Panc1 (cell line): ENCODE results near the gene FILIP1L. TPM values are rescaled to one million over a fixed set of nuclear protein-coding genes. Genes with fewer than 3 reads are reported as not detected.

Source experiments
- ATAC-seq: fragments of 200-7000 bp; cut with Tn5 transposase; 2 replicates; pipeline ENCODE4 v1.9.1; 2020; ENCODE audit warnings: mild to moderate bottlenecking, moderate library complexity
- BruUV-seq: library from RNA; stranded (reverse); fragments of 400-500 nt; replicated peaks from 2 replicates; lab custom pipeline; 2021; lab: Mats Ljungman, UMichigan
- CTCF ChIA-PET: fragments of 300-600 bp; sonication (Branson Sonifier 250); formaldehyde crosslinking; loops from one replicate; lab custom pipeline; 2022; ENCODE audit warnings: antibody characterized with exemption; lab: Charles Lee
- POLR2A ChIA-PET: fragments of 300-600 bp; sonication (Branson Sonifier 250); formaldehyde crosslinking; loops from one replicate; lab custom pipeline; 2022; ENCODE audit warnings: antibody characterized with exemption; lab: Charles Lee
- DNase-seq: peaks from one replicate; pipeline ENCODE4 v3.0.0-alpha.2; 2010; ENCODE audit warnings: low read depth, low spot score
- H3K27ac ChIP-seq: 2 replicates; pipeline ENCODE4 v1.5.1; 2011; ENCODE audit warnings: mild to moderate bottlenecking, low read length, inconsistent platforms
- H3K27me3 ChIP-seq: fragments of 200-500 bp; sonication (Bioruptor generic); 2 replicates; pipeline ENCODE4 v1.6.0; 2014; ENCODE audit warnings: low read length, inconsistent platforms; ENCODE audit not compliant: control insufficient read depth, insufficient read depth
- H3K36me3 ChIP-seq: fragments of 200-500 bp; sonication (Bioruptor generic); 2 replicates; pipeline ENCODE4 v1.5.1; 2014; ENCODE audit warnings: inconsistent platforms, mild to moderate bottlenecking, low read length, moderate library complexity; ENCODE audit not compliant: control insufficient read depth, insufficient read depth
- H3K4me1 ChIP-seq: 2 replicates; pipeline ENCODE4 v1.5.1; 2011; ENCODE audit warnings: inconsistent platforms, mild to moderate bottlenecking, low read length, moderate library complexity; ENCODE audit not compliant: control insufficient read depth, insufficient read depth
- H3K4me3 ChIP-seq, 2 experiments: 2 replicates each; pipeline ENCODE4 v1.5.1; 2011 to 2012; ENCODE audit warnings: low read depth in 2 of 2, low read length in 2 of 2, mild to moderate bottlenecking in 2 of 2, inconsistent platforms in 1 of 2, moderate library complexity in 1 of 2
- H3K9me3 ChIP-seq: fragments of 200-500 bp; sonication (Bioruptor generic); 2 replicates; pipeline ENCODE4 v1.5.1; 2014; ENCODE audit warnings: low read depth, mild to moderate bottlenecking, inconsistent platforms, low read length, moderate library complexity; ENCODE audit not compliant: control insufficient read depth, insufficient read depth
- CTCF ChIP-seq: fragments of 450-650 bp; IDR thresholded peaks from 2 replicates; pipeline ENCODE4 v1.5.1; 2017; ENCODE audit warnings: mild to moderate bottlenecking
- POLR2AphosphoS5 ChIP-seq: IDR thresholded peaks from 2 replicates; pipeline ENCODE4 v1.6.1; 2012; ENCODE audit warnings: mild to moderate bottlenecking, low read depth, low read length, moderate library complexity
- REST ChIP-seq, 2 experiments: IDR thresholded peaks; 2 replicates each; pipeline ENCODE4 v1.6.1; 2011 to 2012; ENCODE audit warnings: low read depth in 2 of 2, control low read depth in 1 of 2, low read length in 1 of 2, mild to moderate bottlenecking in 1 of 2, moderate library complexity in 1 of 2; ENCODE audit not compliant: insufficient read depth in 1 of 2
- SIN3A ChIP-seq: IDR thresholded peaks from 2 replicates; pipeline ENCODE4 v1.6.1; 2012; ENCODE audit warnings: low read depth, mild to moderate bottlenecking, low read length, moderate library complexity, borderline replicate concordance; ENCODE audit not compliant: insufficient read depth
- TCF7L2 ChIP-seq: IDR thresholded peaks from 2 replicates; pipeline ENCODE4 v1.6.1; 2011; ENCODE audit warnings: mild to moderate bottlenecking, low read depth, low read length, inconsistent platforms
- in situ Hi-C: cut with HindIII; loops from 2 replicates; pipeline ENCODE4 v1.10.0; 2016; ENCODE audit warnings: low sequenced_read_pairs, low pct_unique_long_range_greater_than_20kb
- intact Hi-C: fragments of 100-400 bp; cut with micrococcal nuclease; formaldehyde crosslinking; loops from one replicate; pipeline ENCODE4 v1.10.0; 2022; ENCODE audit not compliant: unreplicated experiment
- total RNA-seq: library from RNA; stranded (reverse); gene quantifications from one replicate; pipeline ENCODE4 v1.2.1, GENCODE V29; 2021; ENCODE audit not compliant: unreplicated experiment

Gene FILIP1L
- total RNA-seq, 1 experiment from 2014 or later = 3.2 TPM

- Histone ChIP-seq H3K4me3 (no peak overlapping the region), H3K27ac (no peak overlapping the region), H3K9me3 (no peaks in the 10 kb centered on the region), H3K4me1 (0 out of 2 replicates have a peak, but pooled peaks cover 2% of the 10 kb centered on the region), H3K36me3 (no peaks in the 10 kb centered on the region), H3K27me3 (no peaks in the 10 kb centered on the region)
- POLR2A ChIA-PET = no interaction called here
- DNase-seq (no peak), ATAC-seq (no peak)
- TF ChIP-seq CTCF = no peak
- no peak for TF ChIP-seq REST (IDR thresholded peaks at IDR 0.05; ENCODE audit: insufficient read depth in 1 of 2, low read depth in 2 of 2, low read length in 1 of 2)
- TF ChIP-seq TCF7L2 = no peak
- TF ChIP-seq SIN3A = no peak
- TF ChIP-seq POLR2AphosphoS5 = no peak
- intact Hi-C loops = no loop called here
- CTCF ChIA-PET = no interaction called here
- in situ Hi-C loops = no loop called here
- no TSS peak for BruUV-seq
Measured at GRCh38 chr3:99882436-99883137, 231.7 kb downstream of the FILIP1L start.

GRCh38 chr3:99881121-99881524, 233.2 kb downstream of the FILIP1L start:
- no peak for TF ChIP-seq CTCF
- TF ChIP-seq SIN3A = no peak
- TF ChIP-seq POLR2AphosphoS5 = no peak
- TF ChIP-seq TCF7L2 = no peak
- TF ChIP-seq REST (IDR thresholded peaks at IDR 0.05; ENCODE audit: insufficient read depth in 1 of 2, low read depth in 2 of 2, low read length in 1 of 2) = no peak
- ChIA-PET POLR2A (no interaction called here), CTCF (no interaction called here)
- in situ Hi-C loops = no loop called here
- intact Hi-C loops = no loop called here
- BruUV-seq = no TSS peak
- DNase-seq = no peak
- Histone ChIP-seq H3K36me3 (no peaks in the 10 kb centered on the region), H3K9me3 (no peaks in the 10 kb centered on the region), H3K27ac (no peak overlapping the region), H3K4me1 (0 out of 2 replicates have a peak, but pooled peaks cover 2% of the 10 kb centered on the region), H3K4me3 (no peak overlapping the region), H3K27me3 (no peaks in the 10 kb centered on the region)
- no peak for ATAC-seq
